SK-N-DZ (cell line): Measurements from ENCODE around the gene PSKH1.
"Not testable (repeated sequence)": the region's sequence is repeated elsewhere in the genome, so short reads cannot be mapped to it uniquely, and the experiment has no call there.

Experiments used
- DNase-seq: peaks from one replicate; pipeline ENCODE4 v3.0.0-alpha.2; 2015; ENCODE audit warnings: low spot score

The PSKH1 gene

DNA sequence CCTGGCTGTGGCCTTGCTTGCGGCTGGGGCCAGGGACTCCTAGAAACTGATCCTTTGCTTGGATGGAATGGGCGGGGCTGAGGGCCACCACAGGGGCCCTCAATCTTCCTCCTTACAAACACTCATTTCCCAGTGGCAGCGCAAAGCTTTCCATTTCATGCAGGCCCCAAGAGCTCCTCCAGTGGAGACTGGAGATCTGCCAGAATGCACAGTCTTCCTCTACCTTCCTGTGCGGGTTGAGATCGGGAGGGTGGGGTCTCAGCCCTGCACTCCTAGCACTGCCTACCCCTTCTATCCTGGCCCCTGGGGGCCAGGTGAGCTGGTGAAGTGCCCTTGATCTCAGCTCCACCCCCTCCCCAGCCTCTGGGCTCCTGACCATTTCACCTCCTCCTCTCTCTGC, 6.7 kb upstream of the PSKH1 start:
- DNase-seq = no peak

DNA sequence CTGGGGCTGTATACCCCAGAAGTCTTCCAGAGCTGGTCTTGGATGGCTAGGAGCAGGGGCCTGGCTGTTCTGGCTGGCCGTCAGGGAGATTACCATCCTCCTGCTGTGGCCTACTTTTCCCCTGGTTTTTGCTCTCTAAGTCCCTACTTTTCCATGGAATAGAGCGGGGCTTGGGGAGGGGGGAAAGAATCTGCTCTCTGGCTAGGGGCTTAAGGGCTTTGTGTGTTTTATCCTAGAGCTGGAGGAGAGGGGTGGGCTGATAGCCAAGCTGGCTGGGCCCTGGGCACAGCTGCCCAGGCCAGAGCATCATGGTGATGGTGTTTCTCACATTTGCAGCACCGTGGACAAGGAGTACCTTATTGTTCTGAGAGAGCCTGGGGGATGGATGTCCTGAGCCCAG, 4.7 kb upstream of the PSKH1 start:
- DNase-seq = no peak

DNA sequence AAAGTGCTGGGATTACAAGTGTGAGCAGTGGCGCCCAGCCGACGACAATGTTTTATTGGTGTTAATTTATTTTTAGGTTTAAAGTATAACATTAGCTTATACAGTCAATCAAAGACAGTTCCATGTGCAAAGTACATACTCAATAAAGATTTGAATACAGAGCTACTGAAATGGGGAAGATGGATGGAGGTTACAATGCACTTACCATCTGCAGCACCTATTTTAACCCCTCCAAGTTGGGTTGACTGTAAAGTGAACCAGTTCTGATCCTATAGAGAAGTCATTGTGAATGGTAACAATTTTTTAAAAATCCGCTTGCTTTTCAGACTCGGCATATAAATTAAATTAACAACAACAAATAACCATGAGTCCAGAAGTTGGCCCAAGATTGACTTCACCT, 679 bp upstream of the PSKH1 start:
- DNase-seq = no peak

DNA sequence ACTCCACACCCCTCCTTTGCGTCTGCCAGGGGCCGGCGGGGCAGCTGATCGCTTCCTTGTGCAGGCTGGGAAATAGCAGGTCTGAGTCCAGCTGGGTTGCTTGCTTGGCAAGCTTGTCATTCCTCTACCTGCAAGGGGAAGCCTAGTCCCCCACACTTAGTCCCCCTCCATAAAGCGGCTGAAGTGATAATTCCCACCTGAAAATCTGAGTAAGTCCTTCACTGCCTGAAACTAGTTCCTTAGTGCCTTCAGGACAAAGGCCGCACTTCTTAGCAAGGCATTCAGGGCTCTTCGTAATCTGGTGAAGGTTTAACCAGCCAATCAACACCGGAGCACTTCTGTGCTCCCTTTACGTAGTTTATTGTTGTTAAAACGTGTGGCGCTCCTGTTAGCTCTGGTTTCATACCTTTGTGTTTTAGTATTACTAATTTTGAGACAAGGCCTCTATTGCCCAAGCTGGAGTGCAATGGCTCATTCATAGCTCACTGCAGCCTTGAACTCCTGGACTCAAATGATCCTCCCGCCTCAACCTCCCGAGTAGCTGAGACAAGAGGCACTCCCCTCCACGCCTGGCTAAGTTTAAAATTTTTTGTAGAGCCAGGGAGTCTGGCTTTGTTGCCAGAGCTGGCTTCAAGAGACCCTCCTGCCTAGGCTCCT, 817 bp downstream of the PSKH1 start:
- DNase-seq = no peak

DNA sequence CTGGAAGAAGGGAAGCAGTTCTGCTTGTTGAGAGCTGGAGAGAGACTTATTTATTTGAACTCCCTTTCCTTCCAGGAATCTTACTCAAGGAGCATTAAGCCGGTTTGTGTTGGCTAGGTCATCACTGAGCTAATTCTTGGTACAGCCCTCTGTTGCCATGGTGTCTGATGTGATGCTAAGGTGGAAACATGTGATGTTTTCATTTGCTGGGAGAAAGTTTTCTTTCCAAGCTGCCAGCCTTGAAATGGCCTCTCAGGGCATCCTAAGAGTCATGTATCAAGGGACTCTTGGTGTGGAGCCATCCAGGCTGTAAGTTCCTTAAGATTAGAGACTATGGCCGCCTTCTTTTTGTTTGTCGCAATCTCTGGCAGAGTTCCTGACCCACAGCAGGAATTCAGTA, 4.2 kb downstream of the PSKH1 start:
- no peak for DNase-seq

DNA sequence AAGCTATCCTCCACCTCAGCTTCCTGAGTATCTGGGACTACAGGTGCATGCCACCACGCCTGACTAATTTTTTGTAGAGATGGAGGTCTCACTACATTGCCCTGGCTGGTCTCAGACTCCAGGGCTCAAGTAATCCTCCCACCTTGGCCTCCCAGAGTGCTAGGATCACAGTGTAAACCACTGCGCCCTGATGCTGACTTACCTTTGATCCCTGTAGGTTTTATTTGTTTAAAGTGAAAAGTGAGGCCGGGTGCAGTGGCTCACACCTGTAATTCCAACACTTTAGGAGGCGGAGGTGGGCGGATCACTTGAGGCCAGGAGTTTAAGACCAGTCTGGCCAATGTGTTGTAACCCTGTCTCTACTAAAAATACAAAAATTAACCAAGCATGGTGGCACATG, 8.7 kb downstream of the PSKH1 start:
- DNase-seq = no peak

DNA sequence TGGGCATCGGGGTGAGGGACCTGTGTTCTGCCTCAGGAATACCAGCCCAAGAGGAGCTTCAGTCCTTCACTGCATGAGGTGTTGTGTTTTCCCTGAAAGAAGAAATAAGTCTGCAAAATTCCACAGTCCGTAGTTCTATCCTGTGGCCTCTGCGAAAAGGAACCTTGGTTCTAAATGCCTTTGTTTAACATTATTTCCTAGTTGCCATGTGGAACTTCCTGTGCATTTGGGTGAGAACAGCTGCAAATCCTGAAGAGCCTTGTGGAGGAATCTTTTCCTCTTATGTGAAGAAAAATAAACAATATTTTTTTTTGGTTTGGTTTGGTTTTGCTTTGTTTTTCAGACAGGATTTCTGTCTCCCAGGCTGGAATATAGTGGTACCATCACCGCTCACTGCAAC, 9.8 kb downstream of the PSKH1 start:
- DNase-seq = no peak

DNA sequence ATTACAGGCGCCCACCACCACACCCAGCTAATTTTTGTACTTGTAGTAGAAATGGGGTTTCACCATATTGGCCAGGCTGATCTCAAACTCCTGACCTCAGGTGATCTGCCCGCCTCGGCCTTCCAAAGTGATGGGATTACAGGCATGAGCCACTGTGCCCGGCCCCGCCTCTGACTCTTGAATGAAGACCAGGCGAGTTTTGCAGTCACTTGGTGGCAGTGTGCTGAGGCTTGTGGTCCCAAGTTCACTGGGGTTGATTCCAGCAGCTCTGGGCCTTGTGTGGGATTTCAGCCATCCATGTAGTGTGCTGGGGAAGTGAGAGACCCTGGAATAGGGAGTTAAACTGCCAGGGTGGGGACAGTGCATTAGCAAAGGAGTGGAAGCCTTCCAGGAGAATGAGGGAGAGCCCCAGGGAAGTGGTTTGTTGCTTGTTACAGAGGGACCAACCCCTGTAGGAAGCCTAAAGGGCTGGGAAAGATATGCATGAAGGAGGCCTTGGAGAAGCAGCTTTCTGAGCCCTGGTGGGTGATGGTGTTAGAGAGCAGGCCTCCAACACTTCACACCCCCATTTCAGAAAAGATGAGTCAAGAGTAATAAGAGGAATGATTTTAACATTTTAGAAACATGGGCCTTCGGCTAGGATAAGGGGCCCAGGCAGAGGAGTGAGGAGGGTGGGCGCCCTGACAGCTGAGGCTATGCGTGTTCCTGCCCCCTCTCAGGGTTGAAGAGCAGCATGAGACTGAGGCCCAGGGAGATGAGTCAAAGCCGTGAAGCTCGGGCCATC, 14.5 kb downstream of the PSKH1 start:
- DNase-seq = no peak

DNA sequence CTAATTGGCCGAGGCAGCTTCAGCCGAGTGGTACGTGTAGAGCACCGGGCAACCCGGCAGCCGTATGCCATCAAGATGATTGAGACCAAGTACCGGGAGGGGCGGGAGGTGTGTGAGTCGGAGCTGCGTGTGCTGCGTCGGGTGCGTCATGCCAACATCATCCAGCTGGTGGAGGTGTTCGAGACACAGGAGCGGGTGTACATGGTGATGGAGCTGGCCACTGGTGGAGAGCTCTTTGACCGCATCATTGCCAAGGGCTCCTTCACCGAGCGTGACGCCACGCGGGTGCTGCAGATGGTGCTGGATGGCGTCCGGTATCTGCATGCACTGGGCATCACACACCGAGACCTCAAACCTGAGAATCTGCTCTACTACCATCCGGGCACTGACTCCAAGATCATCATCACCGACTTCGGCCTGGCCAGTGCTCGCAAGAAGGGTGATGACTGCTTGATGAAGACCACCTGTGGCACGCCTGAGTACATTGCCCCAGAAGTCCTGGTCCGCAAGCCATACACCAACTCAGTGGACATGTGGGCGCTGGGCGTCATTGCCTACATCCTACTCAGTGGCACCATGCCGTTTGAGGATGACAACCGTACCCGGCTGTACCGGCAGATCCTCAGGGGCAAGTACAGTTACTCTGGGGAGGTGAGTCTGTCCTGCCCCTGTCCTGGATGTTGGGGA, 16.1 kb downstream of the PSKH1 start:
- DNase-seq = no peak

DNA sequence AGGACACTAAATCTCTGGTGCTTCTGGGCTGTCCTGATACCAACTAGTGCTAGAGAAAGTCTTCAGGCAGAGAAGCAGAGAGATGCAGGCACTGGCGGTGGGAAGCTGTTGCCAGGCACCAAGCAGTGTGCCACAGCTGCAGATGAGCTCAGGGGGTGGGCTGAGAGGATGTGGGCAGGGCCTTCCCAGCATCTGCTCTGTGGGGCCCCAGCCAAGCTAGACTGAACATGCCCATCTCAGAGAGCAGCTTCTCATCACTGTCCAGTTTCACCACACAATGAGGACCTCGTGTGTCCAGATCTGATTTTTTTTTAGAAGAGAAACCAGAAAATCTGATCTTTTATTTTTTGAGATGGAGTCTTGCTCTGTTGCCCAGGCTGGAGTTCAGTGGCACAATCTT, 17.1 kb downstream of the PSKH1 start:
- DNase-seq = no peak

DNA sequence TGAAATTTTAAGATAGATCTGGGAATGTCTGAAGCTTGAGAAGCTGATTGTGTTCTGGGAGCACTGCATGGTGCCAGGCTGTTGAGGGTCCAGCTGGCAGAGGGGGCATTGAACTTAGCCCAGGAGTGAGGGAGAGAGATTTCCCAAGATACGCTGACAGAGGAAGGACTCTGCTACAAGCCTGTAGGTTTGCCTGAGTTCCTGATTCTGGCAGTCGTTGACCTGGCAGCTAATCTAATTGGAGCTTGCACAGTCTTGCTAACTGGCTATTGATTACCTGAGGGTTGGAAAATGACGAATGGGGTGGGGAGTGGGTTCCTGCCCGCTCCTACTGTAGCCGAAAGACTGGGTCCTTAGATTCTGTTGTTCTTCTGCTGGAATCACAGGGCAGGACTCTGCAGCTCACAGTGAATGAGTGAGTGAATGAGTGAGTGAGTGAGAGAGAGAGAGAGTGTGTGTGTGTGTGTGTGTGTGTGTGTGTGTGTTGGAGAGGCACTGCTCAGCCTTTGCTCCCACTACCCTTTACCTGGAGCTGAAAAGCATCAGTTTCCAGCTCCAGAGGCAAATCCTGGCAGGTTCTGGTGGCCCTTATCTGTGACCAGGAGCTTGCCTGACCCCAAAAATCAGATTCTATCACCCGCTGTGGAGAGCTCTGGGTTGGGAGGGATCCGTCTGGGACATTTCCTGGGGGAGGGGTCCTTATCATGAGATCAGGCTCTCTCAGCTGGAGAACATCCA, 21.9 kb downstream of the PSKH1 start:
- DNase-seq = no peak

DNA sequence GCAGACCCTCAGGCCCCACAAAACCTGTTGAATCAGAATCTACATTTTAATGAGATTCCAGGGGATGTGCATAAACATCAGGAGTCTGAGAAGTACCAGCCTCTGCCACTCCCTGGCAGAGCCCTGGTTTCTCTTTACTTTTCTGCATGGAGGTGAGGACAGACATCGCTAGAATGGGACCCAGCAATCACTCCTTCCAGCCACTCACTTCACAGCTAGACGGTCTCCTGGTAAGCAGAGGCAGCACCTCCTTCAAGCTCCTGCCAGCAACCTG, 22.4 kb downstream of the PSKH1 start:
- not testable (repeated sequence) for DNase-seq

DNA sequence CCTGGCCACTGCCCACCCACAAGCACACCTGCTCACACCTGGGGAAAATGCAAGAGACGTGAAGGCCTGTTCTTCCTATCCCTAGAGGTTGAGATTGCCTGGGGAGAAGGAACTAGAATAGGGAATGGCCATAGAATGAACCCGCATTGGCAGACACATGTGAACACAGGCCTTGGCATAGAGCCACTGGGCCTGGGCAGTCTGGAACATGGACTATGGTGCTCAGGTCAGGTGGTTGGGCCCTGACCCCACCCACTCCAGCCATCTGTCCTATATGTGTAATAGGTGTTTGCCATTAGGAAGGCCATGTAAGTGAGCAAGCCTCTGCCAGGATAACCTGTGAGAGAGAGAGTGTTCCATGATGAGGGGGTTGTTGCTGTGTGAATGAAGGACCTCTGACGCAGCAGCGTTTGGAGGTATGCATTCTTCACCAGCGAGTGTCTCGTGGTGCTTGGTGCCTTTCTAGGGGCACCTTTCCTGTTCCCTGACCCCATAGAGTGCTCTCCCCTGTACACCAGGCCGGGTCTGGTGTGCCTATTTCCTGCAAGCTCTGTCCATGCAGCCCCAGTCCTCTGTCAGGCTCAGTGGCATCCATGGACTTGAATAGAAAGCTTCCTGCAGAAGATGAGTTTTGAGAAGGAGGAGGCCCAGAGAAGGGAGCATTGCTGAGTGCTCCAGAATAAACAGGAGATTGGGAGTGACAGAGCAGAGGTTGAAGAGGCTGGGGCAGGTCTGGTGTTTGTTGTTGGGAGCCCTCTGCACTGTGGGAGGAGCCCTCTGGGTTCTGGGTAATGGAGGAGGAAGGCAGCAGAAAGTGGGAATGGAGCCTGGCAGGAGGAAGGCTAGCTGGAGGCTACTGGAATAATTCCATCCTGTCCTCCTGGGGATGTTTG, 23.0 kb downstream of the PSKH1 start:
- no peak for DNase-seq

DNA sequence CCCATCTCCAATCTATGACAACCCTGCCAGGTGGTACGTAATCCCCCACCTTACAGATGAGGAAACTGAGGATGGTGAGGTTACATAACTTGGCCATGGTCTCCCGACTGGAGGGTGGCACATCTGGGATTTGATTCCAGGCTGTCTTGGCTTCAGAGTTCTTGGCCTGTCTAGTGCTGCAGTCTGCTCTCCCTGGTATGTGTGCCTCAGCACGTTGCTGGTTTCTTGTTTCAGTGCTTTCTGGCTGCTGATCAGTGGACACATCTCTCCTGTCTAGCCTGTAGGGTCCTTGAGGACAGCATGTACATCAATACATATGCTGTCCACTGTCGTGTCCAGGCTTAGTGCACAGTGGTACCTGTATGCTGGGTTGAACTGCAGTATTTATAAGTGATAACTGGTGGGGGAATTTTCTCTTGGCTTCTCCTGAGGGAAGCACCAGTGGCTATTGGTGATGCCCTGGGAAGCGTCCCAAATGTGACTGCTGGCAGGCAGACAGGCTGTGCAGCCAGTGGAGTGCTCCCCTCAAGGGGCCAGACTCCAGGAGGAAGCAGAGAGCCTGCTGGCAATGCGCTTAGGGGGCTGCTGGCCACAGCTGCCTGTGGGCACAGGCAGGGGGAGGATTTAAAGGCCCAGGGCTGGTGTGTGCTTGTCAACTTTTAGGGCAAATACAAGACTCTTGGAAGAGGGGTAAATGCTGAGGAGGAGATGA, 24.2 kb downstream of the PSKH1 start:
- DNase-seq = no peak

DNA sequence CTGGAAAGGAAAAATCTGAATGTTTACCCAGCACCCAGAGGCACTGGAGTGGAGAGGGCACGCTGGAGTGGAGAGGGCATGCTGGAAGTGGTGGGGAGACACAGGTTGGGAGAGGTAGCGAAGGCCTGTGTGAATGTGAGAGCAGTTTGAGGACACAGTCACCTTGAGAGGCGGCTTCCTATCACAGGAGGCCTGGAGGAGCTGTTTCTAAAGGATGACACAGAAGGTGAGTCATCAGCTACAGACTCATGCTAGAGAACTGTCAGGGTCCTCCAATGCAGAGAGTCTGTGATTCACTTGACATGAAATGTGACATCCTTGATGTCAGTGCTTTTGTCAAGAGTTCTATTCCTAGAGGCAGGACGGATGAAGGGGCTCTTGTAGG, 24.8 kb downstream of the PSKH1 start:
- no peak for DNase-seq

DNA sequence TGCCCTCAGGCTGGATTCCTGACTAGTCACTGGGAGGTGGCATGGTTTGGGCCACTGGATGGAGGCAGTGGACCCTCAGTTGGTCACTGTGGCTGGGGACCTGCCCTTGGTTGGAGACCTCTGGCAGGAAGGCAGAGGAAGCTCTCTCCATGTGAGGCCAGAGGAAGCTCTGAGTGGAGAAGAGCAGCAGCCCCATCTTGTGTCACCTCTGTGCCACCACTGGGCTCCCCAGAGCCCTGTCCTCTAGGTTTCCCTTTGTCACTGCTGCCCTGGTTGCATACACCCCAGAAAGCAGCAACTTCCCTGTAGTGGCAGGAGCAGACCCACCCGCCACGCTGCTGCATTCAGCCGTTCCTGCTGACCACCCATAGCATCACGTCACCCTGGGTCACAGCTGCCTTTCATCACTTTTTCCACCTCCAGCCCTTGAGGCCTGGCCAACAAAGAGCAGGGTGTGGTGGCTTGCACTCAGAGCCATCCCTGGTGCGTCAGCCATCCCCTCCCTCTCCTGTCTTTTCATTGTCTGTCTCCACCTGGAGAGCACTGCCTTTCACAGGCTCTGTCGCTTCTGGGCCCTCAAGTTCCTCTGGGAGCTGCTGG, 26.7 kb downstream of the PSKH1 start:
- no peak for DNase-seq

DNA sequence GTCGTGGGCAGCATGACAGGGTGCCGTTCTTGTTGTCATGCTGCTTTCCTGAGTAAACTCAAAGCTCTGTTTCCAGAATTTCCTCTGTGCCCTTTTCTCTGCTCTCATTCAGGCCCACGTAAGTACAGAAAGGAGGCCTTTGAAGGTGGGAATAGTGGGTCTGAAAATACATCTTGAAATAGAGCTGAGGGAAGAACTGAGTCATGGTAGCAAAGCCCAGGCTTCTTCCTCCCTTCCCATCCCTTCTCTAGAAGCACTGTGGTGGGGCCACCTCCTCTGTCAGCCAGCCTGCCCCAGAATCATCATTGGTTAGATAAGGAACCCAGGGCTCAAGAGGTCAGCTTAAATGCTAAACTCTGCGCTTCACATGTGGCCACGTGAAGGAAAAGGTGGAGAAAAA, 29.2 kb downstream of the PSKH1 start:
- DNase-seq = no peak

DNA sequence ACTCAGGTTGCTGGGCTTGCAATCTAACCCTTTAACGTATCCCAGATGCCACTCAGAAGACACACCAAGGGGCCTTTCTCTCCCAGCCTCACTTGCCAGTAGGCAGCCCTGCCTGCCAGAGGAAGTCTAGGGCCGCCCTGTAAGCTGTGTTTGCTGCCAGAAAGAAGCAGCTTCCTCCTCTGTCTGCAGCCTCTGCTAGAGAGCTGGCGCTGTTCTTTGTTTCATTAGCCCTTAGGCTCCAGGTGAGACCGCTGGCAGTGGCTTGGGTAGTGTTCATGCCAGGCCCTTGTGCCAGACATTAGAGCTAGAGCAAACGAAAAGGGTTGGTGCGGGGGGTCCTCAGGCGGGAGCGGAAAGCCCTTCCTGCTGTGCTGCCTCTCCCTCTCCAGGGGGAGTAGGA, 29.7 kb downstream of the PSKH1 start:
- DNase-seq = no peak

DNA sequence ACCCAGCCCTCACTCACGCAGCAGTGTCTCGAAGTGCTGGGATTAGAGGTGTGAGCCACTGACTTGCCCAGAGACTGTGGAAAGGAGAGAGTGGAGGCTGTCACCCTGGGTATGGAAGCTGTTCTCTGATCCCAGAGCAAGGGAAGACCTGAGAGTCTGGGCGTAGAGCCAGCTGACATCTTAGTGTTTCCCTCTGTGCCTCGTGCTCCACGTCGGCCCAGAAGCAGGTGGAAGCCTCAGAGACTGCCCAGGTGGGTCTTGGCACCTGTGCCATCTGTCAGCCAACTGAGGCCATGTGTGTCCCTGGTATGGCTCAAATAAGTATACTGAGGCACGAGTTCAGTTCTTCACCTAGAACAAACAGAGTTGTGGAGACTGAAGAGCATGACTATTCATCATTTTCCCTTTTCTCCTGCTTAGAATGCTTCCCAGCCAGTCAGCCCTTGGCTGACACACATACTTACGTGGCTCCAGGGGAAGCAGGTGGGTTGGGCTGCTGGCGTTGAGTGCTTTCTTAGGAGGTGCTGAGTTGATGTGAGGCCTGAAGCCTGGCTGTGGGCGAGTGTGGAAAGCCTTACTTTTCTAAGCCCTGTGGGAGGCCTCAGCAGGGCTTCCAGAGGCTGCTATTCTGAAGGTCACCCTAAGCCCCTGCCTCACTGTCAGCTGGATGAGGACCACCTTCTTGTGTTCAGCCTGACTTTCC, 30.5 kb downstream of the PSKH1 start:
- DNase-seq = no peak
